ENCODE results near the gene PPAT.

- TF ChIP-seq CTCF (IDR thresholded peaks at IDR 0.05; ENCODE audit: insufficient read depth, low read length, poor library complexity, severe bottlenecking) (no peak), EZH2phosphoT487 (conservative IDR thresholded peaks at IDR 0.05; ENCODE audit: low read length) (no peak)
Measured at GRCh38 chr4:56360071-56360470, 75.3 kb downstream of the PPAT start.
